Measurements from ENCODE around the gene FAF1. TPM values are rescaled to one million over a fixed set of nuclear protein-coding genes. Genes with fewer than 3 reads are reported as not detected.

The FAF1 gene
- total and polyA plus RNA-seq, 9 of the 15 experiments (the other 6 are each of a cell fraction or from before 2014, with no cell fraction given): 48.7 to 225 (median 118) TPM

- TF ChIP-seq GTF3C2 (IDR thresholded peaks at IDR 0.05; ENCODE audit: borderline replicate concordance, extremely low read depth, insufficient read length): no peak
- no peak for TF ChIP-seq CUX1 (CRISPR knock-in tag; IDR thresholded peaks at IDR 0.05)
- TF ChIP-seq IFI16 (CRISPR knock-in tag; IDR thresholded peaks at IDR 0.05): no peak
- TF ChIP-seq XRCC5 (IDR thresholded peaks at IDR 0.05; ENCODE audit: low read depth, low read length): no peak
- no peak for TF ChIP-seq CBFB (CRISPR knock-in tag; IDR thresholded peaks at IDR 0.05)
- TF ChIP-seq GATAD2A (IDR thresholded peaks at IDR 0.05): no peak
- TF ChIP-seq DPF2 (IDR thresholded peaks at IDR 0.05): no peak
- no peak for TF ChIP-seq ZNF76 (CRISPR knock-in tag; IDR thresholded peaks at IDR 0.05; ENCODE audit: borderline replicate concordance)
- no peak for TF ChIP-seq KDM2B (CRISPR knock-in tag; IDR thresholded peaks at IDR 0.05)
- peak in 1 of 2 experiments; percentile 95; a peak in 1 of 4 replicates for TF ChIP-seq ZNF639 (CRISPR knock-in tag; conservative IDR thresholded peaks at IDR 0.05 in 1 of 2, IDR thresholded peaks at IDR 0.05 in 1 of 2)
- TF ChIP-seq EZH2 (IDR thresholded peaks at IDR 0.05; ENCODE audit: borderline replicate concordance, low read depth, low read length): no peak
- TF ChIP-seq MYNN (IDR thresholded peaks at IDR 0.05): no peak
- TF ChIP-seq MYNN (CRISPR knock-in tag; IDR thresholded peaks at IDR 0.05): no peak
- TF ChIP-seq CCNT2 (IDR thresholded peaks at IDR 0.05; ENCODE audit: borderline replicate concordance, extremely low read depth, insufficient read length, low read depth, low read length): peak; percentile 81
- no peak for TF ChIP-seq PURB (CRISPR knock-in tag; IDR thresholded peaks at IDR 0.05; ENCODE audit: low read depth)
- TF ChIP-seq ZBTB1 (CRISPR knock-in tag; IDR thresholded peaks at IDR 0.05; ENCODE audit: borderline replicate concordance, low read depth): no peak
- no peak; the same call in 1 of the 2 replicates for TF ChIP-seq FOXO4 (CRISPR knock-in tag; IDR thresholded peaks at IDR 0.05)
Measured at GRCh38 chr1:50977575-50978143, 17.6 kb upstream of the FAF1 start (continued).

Data from K562 (cell line).